Gastrocnemius medialis (tissue), 4 donors: ENCODE results near the gene GMCL2. TPM values are rescaled to one million over a fixed set of nuclear protein-coding genes. Genes with fewer than 3 reads are reported as not detected.

ENCODE experiments used
- total RNA-seq, 4 donors: library from RNA; depleted of rRNA; stranded (reverse); fragments of >200 nt; gene quantifications; one replicate each; pipeline versions ENCODE4 v1.1.0 to v1.2.3, GENCODE V29; 2016

Gene GMCL2
- total RNA-seq, 4 donors from 2014 or later, result not detected

Other genes starting within 250 kb of the GMCL2 start
- gene PROP1, start 191.1 kb downstream of the GMCL2 start, total RNA-seq, result not detected
- 1 to 10 TPM; 1.6 to 3.2 (median 2.1) TPM for gene N4BP3, start 73.8 kb downstream of the GMCL2 start, total RNA-seq
- 10 to 100 TPM; 24.0 to 55.9 (median 44.2) TPM for gene RMND5B, start 56.4 kb downstream of the GMCL2 start, total RNA-seq
- 100 to 1,000 TPM; 157 to 261 (median 241) TPM for gene NHP2, start 33.5 kb downstream of the GMCL2 start, total RNA-seq
- 100 to 1,000 TPM in 2 of 4 donors, 10 to 100 TPM in 2; 84.2 to 117 (median 106) TPM for gene HNRNPAB, start 17.2 kb upstream of the GMCL2 start, total RNA-seq
- gene PHYKPL, start 45.4 kb upstream of the GMCL2 start, total RNA-seq, result 10 to 100 TPM; 25.0 to 54.6 (median 33.7) TPM